Uterus (tissue), 2 donors: ENCODE measurements around the gene HACD2.

Source experiments
- POLR2A ChIP-seq, 2 donors: fragments of 450-650 bp; IDR thresholded peaks; one replicate each; pipeline ENCODE4 v1.6.1; 2016; ENCODE audit warnings: antibody characterized with exemption in 2 of 2, mild to moderate bottlenecking in 1 of 2, moderate library complexity in 1 of 2
- TF ChIP-seq, protein P1 (sequence below), 4 experiments: fragments of 200-600 bp in 2 of 4; fragments of 450-650 bp in 2 of 4; sonication (generic) in 2 of 4; IDR thresholded peaks; one replicate each; pipeline ENCODE4 v1.5.1; 2016 to 2019; ENCODE audit warnings: antibody characterized with exemption in 4 of 4, mild to moderate bottlenecking in 2 of 4, moderate library complexity in 1 of 4

DNA sequence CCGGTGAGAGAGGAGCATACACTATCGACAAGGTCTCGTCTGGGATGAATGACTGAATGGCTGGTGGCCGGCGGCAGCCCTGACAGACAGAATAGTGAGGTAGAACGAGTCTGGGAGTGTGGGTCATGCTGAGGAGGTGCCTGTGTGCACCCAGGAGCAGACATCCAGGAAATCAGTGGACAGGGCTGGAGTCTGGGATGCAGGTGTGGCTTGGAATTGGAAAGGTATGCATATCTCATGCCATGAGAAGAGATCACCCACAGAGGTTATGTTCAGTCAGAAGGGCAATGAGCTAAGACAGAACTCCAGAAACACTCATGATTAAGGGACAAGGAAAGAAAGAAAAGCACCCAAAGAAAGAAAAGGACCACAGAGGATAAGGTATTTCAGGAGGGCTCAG lies 20.8 kb downstream of the HACD2 start:
- TF ChIP-seq, protein P1, sequence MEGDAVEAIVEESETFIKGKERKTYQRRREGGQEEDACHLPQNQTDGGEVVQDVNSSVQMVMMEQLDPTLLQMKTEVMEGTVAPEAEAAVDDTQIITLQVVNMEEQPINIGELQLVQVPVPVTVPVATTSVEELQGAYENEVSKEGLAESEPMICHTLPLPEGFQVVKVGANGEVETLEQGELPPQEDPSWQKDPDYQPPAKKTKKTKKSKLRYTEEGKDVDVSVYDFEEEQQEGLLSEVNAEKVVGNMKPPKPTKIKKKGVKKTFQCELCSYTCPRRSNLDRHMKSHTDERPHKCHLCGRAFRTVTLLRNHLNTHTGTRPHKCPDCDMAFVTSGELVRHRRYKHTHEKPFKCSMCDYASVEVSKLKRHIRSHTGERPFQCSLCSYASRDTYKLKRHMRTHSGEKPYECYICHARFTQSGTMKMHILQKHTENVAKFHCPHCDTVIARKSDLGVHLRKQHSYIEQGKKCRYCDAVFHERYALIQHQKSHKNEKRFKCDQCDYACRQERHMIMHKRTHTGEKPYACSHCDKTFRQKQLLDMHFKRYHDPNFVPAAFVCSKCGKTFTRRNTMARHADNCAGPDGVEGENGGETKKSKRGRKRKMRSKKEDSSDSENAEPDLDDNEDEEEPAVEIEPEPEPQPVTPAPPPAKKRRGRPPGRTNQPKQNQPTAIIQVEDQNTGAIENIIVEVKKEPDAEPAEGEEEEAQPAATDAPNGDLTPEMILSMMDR (IDR thresholded peaks at IDR 0.05) = no peak
- no peak for TF ChIP-seq POLR2A (IDR thresholded peaks at IDR 0.05)
